SHP77 (cell line): ENCODE measurements around the gene PRPSAP1.
"Not testable (repeated sequence)": the region's sequence is repeated elsewhere in the genome, so short reads cannot be mapped to it uniquely, and the experiment has no call there.

Experiments used
- DNase-seq, 2 experiments: peaks; one replicate each; lab custom pipeline; 2025; lab: John Stamatoyannopoulos, UW

The PRPSAP1 gene

GRCh38 chr17:76277300-76278267 is 76.1 kb downstream of the PRPSAP1 start:
- DNase-seq, result no peak

- DNase-seq, result no peak
Observed at GRCh38 chr17:76276461-76277299, 77.0 kb downstream of the PRPSAP1 start.

GRCh38 chr17:76276069-76276431 is 77.7 kb downstream of the PRPSAP1 start:
- no peak for DNase-seq

GRCh38 chr17:76275382-76276068 is 78.2 kb downstream of the PRPSAP1 start:
- no peak for DNase-seq

- DNase-seq, result no peak
Observed at GRCh38 chr17:76274112-76274956, 79.4 kb downstream of the PRPSAP1 start.

- no peak for DNase-seq
Observed at GRCh38 chr17:76273445-76274111, 80.1 kb downstream of the PRPSAP1 start.

- DNase-seq, result no peak
Observed at GRCh38 chr17:76272541-76273444, 80.9 kb downstream of the PRPSAP1 start.

GRCh38 chr17:76271669-76272540 is 81.8 kb downstream of the PRPSAP1 start:
- no peak for DNase-seq

GRCh38 chr17:76270770-76271668 is 82.7 kb downstream of the PRPSAP1 start:
- DNase-seq, result no peak

- DNase-seq, result no peak
Observed at GRCh38 chr17:76270127-76270592, 83.6 kb downstream of the PRPSAP1 start.

- DNase-seq, result no peak
Observed at GRCh38 chr17:76268991-76269981, 84.4 kb downstream of the PRPSAP1 start.

GRCh38 chr17:76268015-76268749 is 85.5 kb downstream of the PRPSAP1 start:
- DNase-seq, result no peak

- not testable (repeated sequence) for DNase-seq
Observed at GRCh38 chr17:76267581-76268001, 86.1 kb downstream of the PRPSAP1 start.

GRCh38 chr17:76267051-76267576 is 86.6 kb downstream of the PRPSAP1 start:
- no peak for DNase-seq

GRCh38 chr17:76266244-76266938 is 87.3 kb downstream of the PRPSAP1 start:
- DNase-seq, result no peak
